Measurements from ENCODE around the gene PRKCD.

DNA sequence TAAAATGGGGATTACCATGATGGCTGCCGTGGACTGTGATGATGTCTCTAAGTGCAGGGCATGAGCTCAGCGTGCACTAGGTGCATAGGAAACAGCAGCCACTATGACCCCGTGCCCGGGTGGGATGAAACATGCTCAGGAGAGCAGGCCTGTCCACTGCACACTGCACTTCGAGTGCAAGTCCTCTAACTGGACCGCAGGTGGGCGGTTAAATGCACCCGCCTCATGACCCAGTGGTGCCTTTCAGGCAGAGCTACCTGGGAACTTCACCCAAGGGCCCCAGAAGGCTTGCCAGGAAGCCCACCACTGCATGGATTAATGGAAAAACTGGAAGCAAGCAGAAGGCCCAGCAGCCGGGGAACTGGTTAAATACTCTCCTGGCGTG lies 34.0 kb downstream of the PRKCD start:
- TF ChIP-seq, protein P1, sequence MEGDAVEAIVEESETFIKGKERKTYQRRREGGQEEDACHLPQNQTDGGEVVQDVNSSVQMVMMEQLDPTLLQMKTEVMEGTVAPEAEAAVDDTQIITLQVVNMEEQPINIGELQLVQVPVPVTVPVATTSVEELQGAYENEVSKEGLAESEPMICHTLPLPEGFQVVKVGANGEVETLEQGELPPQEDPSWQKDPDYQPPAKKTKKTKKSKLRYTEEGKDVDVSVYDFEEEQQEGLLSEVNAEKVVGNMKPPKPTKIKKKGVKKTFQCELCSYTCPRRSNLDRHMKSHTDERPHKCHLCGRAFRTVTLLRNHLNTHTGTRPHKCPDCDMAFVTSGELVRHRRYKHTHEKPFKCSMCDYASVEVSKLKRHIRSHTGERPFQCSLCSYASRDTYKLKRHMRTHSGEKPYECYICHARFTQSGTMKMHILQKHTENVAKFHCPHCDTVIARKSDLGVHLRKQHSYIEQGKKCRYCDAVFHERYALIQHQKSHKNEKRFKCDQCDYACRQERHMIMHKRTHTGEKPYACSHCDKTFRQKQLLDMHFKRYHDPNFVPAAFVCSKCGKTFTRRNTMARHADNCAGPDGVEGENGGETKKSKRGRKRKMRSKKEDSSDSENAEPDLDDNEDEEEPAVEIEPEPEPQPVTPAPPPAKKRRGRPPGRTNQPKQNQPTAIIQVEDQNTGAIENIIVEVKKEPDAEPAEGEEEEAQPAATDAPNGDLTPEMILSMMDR (IDR thresholded peaks at IDR 0.05): no peak
- no peak for TF ChIP-seq POLR2A (IDR thresholded peaks at IDR 0.05)

Data from body of pancreas (tissue), 4 donors.